Right atrium auricular region (tissue), 2 donors: ENCODE measurements around the gene ECEL1. TPM values are rescaled to one million over a fixed set of nuclear protein-coding genes. Genes with fewer than 3 reads are reported as not detected.

ENCODE experiments used
- DNase-seq: peaks from one replicate; pipeline ENCODE4 v3.0.0-alpha.2; 2019; ENCODE audit warnings: low spot score
- H3K27ac ChIP-seq, 2 donors: fragments of 200-600 bp; sonication (generic); 1 replicate in 1 of 2; 2 replicates in 1 of 2; pipeline ENCODE4 v1.5.1; 2016 to 2019
- H3K27me3 ChIP-seq, 2 donors: fragments of 200-600 bp; sonication (generic); one replicate each; pipeline versions ENCODE4 v1.5.1 to v1.6.0; 2017 to 2019
- H3K36me3 ChIP-seq: fragments of 200-600 bp; sonication (generic); one replicate; pipeline ENCODE4 v1.5.1; 2016
- H3K4me1 ChIP-seq, 2 donors: fragments of 200-600 bp; sonication (generic); one replicate each; pipeline versions ENCODE4 v1.5.1 to v1.6.0; 2017 to 2019
- H3K4me3 ChIP-seq, 2 donors: fragments of 200-600 bp; sonication (generic); 1 replicate in 1 of 2; 2 replicates in 1 of 2; pipeline ENCODE4 v1.5.1; 2017 to 2019; ENCODE audit warnings: mild to moderate bottlenecking in 1 of 2, moderate library complexity in 1 of 2
- H3K9me3 ChIP-seq, 2 donors: fragments of 200-600 bp; sonication (generic); one replicate each; pipeline ENCODE4 v1.5.1; 2019
- CTCF ChIP-seq, 2 donors: fragments of 200-600 bp; sonication (generic); IDR thresholded peaks; one replicate each; pipeline ENCODE4 v1.5.1; 2019; ENCODE audit warnings: antibody characterized with exemption in 2 of 2
- total RNA-seq, 2 donors: library from RNA; depleted of rRNA; stranded (reverse); fragments of >200 nt; gene quantifications; one replicate each; pipeline ENCODE4 v1.1.0, GENCODE V29; 2016

Gene ECEL1
- total RNA-seq, 2 donors from 2014 or later = not detected

GRCh38 chr2:232501794-232502390, 14.3 kb upstream of the ECEL1 start:
- no peaks in the 10 kb centered on the region for H3K36me3 ChIP-seq
- H3K4me3 ChIP-seq = no peak overlapping the region
- TF ChIP-seq CTCF (IDR thresholded peaks at IDR 0.05) = no peak
- no peaks in the 10 kb centered on the region for H3K27me3 ChIP-seq
- DNase-seq = no peak
- no peaks in the 10 kb centered on the region for H3K9me3 ChIP-seq
- H3K27ac ChIP-seq = no peak overlapping the region
- H3K4me1 ChIP-seq = peaks cover 0 to 23% of the 10 kb centered on the region in 2 donors

- no peaks in the 10 kb centered on the region for H3K9me3 ChIP-seq
- no peak overlapping the region for H3K27ac ChIP-seq
- DNase-seq = no peak
- peaks cover 0 to 23% of the 10 kb centered on the region in 2 donors for H3K4me1 ChIP-seq
- no peaks in the 10 kb centered on the region for H3K36me3 ChIP-seq
- no peak for TF ChIP-seq CTCF (IDR thresholded peaks at IDR 0.05)
- no peaks in the 10 kb centered on the region for H3K27me3 ChIP-seq
- no peak overlapping the region for H3K4me3 ChIP-seq
These were observed 13.7 kb upstream of the ECEL1 start for GRCh38 chr2:232501331-232501771.

GRCh38 chr2:232498452-232498851, 10.8 kb upstream of the ECEL1 start:
- peaks cover 0 to 20% of the 10 kb centered on the region in 2 donors for H3K4me1 ChIP-seq
- no peaks in the 10 kb centered on the region for H3K27me3 ChIP-seq
- no peak overlapping the region for H3K4me3 ChIP-seq
- no peak overlapping the region for H3K27ac ChIP-seq
- no peaks in the 10 kb centered on the region for H3K36me3 ChIP-seq
- no peak for TF ChIP-seq CTCF (IDR thresholded peaks at IDR 0.05)
- DNase-seq = no peak
- no peaks in the 10 kb centered on the region for H3K9me3 ChIP-seq

GRCh38 chr2:232497348-232497747, 9.7 kb upstream of the ECEL1 start:
- Histone ChIP-seq H3K4me3 (no peak overlapping the region), H3K9me3 (no peaks in the 10 kb centered on the region), H3K4me1 (peaks cover 0 to 10% of the 10 kb centered on the region in 2 donors), H3K27ac (no peak overlapping the region), H3K27me3 (no peaks in the 10 kb centered on the region), H3K36me3 (no peaks in the 10 kb centered on the region)
- no peak for DNase-seq
- TF ChIP-seq CTCF (IDR thresholded peaks at IDR 0.05) = no peak

GRCh38 chr2:232496501-232497270, 9.1 kb upstream of the ECEL1 start:
- no peak for TF ChIP-seq CTCF (IDR thresholded peaks at IDR 0.05)
- no peaks in the 10 kb centered on the region for H3K9me3 ChIP-seq

More at GRCh38 chr2:232496501-232497270, 9.1 kb upstream of the ECEL1 start:
- H3K4me1 ChIP-seq = peaks cover 0 to 3% of the 10 kb centered on the region in 2 donors
- H3K27ac ChIP-seq = no peak overlapping the region
- no peaks in the 10 kb centered on the region for H3K36me3 ChIP-seq
- H3K27me3 ChIP-seq = no peaks in the 10 kb centered on the region
- H3K4me3 ChIP-seq = no peak overlapping the region
- DNase-seq = no peak
